A549 (cell line): ENCODE data around the gene THADA. TPM values are rescaled to one million over a fixed set of nuclear protein-coding genes. Genes with fewer than 3 reads are reported as not detected.

Experiments used
- ATAC-seq, 2 experiments: fragments of 200-7000 bp in 1 of 2; fragments of >200 bp in 1 of 2; cut with Nextera tagmentation in 1 of 2; cut with Tn5 transposase in 1 of 2; 3 replicates each; pipeline versions ENCODE4 v1.8.0 to v1.9.1; 2018 to 2020; ENCODE audit warnings: mild to moderate bottlenecking in 1 of 2, moderate library complexity in 1 of 2
- CTCF ChIA-PET: fragments of 300-600 bp; sonication (Branson Sonifier 250); formaldehyde crosslinking; extraction: SDS; loops from one replicate; lab custom pipeline; 2021; ENCODE audit warnings: antibody characterized with exemption, inconsistent platforms; lab: Yijun Ruan, JAX
- POLR2A ChIA-PET: fragments of 350-600 bp; formaldehyde crosslinking; extraction: SDS; loops from one replicate; lab custom pipeline; 2021; ENCODE audit warnings: antibody characterized with exemption, inconsistent platforms; lab: Yijun Ruan, JAX
- DNase-seq, 2 experiments: peaks; one replicate each; pipeline versions ENCODE4 v3.0.0 to v3.0.0-alpha.2; 2011 to 2016; ENCODE audit warnings: low read depth in 1 of 2, low spot score in 1 of 2
- FAIRE-seq: peaks from 2 replicates; lab custom pipeline; 2011; peaks lifted over from hg19 to GRCh38; lab: Jason Lieb, UNC
- H3K27ac ChIP-seq, 2 experiments: fragments of >200 bp; sonication (Bioruptor Twin); formaldehyde crosslinking; 3 replicates each; pipeline ENCODE4 v1.5.1; 2016 to 2017
- H3K4me1 ChIP-seq: fragments of >200 bp; sonication (Bioruptor Twin); formaldehyde crosslinking; 3 replicates; pipeline ENCODE4 v1.6.1; 2016
- H3K4me2 ChIP-seq: fragments of >200 bp; sonication (Bioruptor Twin); formaldehyde crosslinking; 3 replicates; pipeline ENCODE4 v1.6.1; 2016
- H3K4me3 ChIP-seq: fragments of >200 bp; sonication (Bioruptor Twin); formaldehyde crosslinking; 3 replicates; pipeline ENCODE4 v1.5.1; 2016
- H3K9me3 ChIP-seq: fragments of >200 bp; sonication (Bioruptor Twin); formaldehyde crosslinking; 3 replicates; pipeline ENCODE4 v1.6.1; 2016
- CBX2 ChIP-seq: fragments of 200-600 bp; sonication (generic); IDR thresholded peaks from 2 replicates; pipeline ENCODE4 v1.6.1; 2016; ENCODE audit warnings: low read depth, mild to moderate bottlenecking, borderline replicate concordance
- CBX8 ChIP-seq: fragments of 200-600 bp; sonication (generic); IDR thresholded peaks from 2 replicates; pipeline ENCODE4 v1.6.1; 2016
- CHD4 ChIP-seq: fragments of 200-600 bp; sonication (generic); IDR thresholded peaks from 2 replicates; pipeline ENCODE4 v1.6.1; 2016; ENCODE audit warnings: antibody characterized with exemption, mild to moderate bottlenecking, borderline replicate concordance
- EHF ChIP-seq: fragments of 250-450 bp; sonication (Bioruptor Pico); IDR thresholded peaks from 2 replicates; pipeline ENCODE4 v1.5.0; 2020; ENCODE audit warnings: mild to moderate bottlenecking
- EHMT2 ChIP-seq: fragments of 200-600 bp; sonication (generic); IDR thresholded peaks from 2 replicates; pipeline ENCODE4 v1.6.1; 2016; ENCODE audit warnings: antibody characterized with exemption, low read depth, mild to moderate bottlenecking, moderate library complexity
- FOSB ChIP-seq: fragments of 250-450 bp; sonication (Bioruptor Pico); IDR thresholded peaks from 2 replicates; pipeline ENCODE4 v1.5.0; 2020; ENCODE audit warnings: mild to moderate bottlenecking, moderate library complexity
- FOXS1 ChIP-seq: fragments of 250-450 bp; sonication (Bioruptor Pico); IDR thresholded peaks from 2 replicates; pipeline ENCODE4 v1.5.0; 2020; ENCODE audit warnings: mild to moderate bottlenecking, moderate library complexity
- GATA3 ChIP-seq: IDR thresholded peaks from 2 replicates; pipeline ENCODE4 v1.6.1; 2012; ENCODE audit warnings: borderline replicate concordance
- HOXB13 ChIP-seq: fragments of 250-450 bp; sonication (Bioruptor Pico); IDR thresholded peaks from 2 replicates; pipeline ENCODE4 v1.5.0; 2020; ENCODE audit warnings: low read depth, mild to moderate bottlenecking, moderate library complexity
- KDM1A ChIP-seq: fragments of 200-600 bp; sonication (generic); IDR thresholded peaks from 2 replicates; pipeline ENCODE4 v1.6.1; 2016; ENCODE audit warnings: low read depth, mild to moderate bottlenecking
- MAZ ChIP-seq: fragments of 150-350 bp; IDR thresholded peaks from 2 replicates; pipeline ENCODE4 v1.6.1; 2014; ENCODE audit warnings: antibody characterized with exemption, low read depth, low read length, borderline replicate concordance
- MYC ChIP-seq: IDR thresholded peaks from 2 replicates; pipeline ENCODE4 v1.6.1; 2012; ENCODE audit warnings: mild to moderate bottlenecking, inconsistent platforms, low read length, improper control_type of control experiment, borderline replicate concordance
- NPAS2 ChIP-seq: fragments of 250-450 bp; sonication (Bioruptor Pico); IDR thresholded peaks from 2 replicates; pipeline ENCODE4 v1.8.0; 2022; ENCODE audit warnings: mild to moderate bottlenecking, moderate library complexity, borderline replicate concordance
- NR3C1 ChIP-seq: fragments of >200 bp; sonication (Bioruptor Twin); formaldehyde crosslinking; IDR thresholded peaks from 3 replicates; pipeline ENCODE4 v1.6.1; 2017
- POLR2A ChIP-seq: IDR thresholded peaks from 2 replicates; pipeline ENCODE4 v1.6.1; 2012; ENCODE audit warnings: mild to moderate bottlenecking, low read length
- RAD21 ChIP-seq, 2 experiments: fragments of >200 bp in 1 of 2; sonication (Bioruptor Twin) in 1 of 2; formaldehyde crosslinking in 1 of 2; IDR thresholded peaks in 1 of 2; conservative IDR thresholded peaks in 1 of 2; 2 replicates in 1 of 2; 3 replicates in 1 of 2; pipeline ENCODE4 v1.6.1; 2012 to 2018; ENCODE audit warnings: inconsistent platforms in 1 of 2
- RARB ChIP-seq: fragments of 250-450 bp; sonication (Bioruptor Pico); IDR thresholded peaks from 2 replicates; pipeline ENCODE4 v1.8.0; 2021; ENCODE audit warnings: mild to moderate bottlenecking, moderate library complexity
- RFX5 ChIP-seq: fragments of 450-650 bp; IDR thresholded peaks from 2 replicates; pipeline ENCODE4 v1.7.1; 2014; ENCODE audit warnings: antibody characterized with exemption, mild to moderate bottlenecking, moderate library complexity
- RNF2 ChIP-seq: fragments of 200-600 bp; sonication (generic); IDR thresholded peaks from 2 replicates; pipeline ENCODE4 v1.6.1; 2016; ENCODE audit warnings: low read depth, mild to moderate bottlenecking, antibody characterized with exemption, moderate library complexity, borderline replicate concordance
- TFCP2L1 ChIP-seq: fragments of 250-450 bp; sonication (Bioruptor Pico); IDR thresholded peaks from 2 replicates; pipeline ENCODE4 v1.5.0; 2021; ENCODE audit warnings: mild to moderate bottlenecking
- ZSCAN20 ChIP-seq: fragments of 250-450 bp; sonication (Bioruptor Pico); IDR thresholded peaks from 2 replicates; pipeline ENCODE4 v1.8.0; 2022; ENCODE audit warnings: mild to moderate bottlenecking, moderate library complexity
- WGBS: methylation state at CpG from one replicate; pipeline ENCODE4 v1.1.6; 2017; ENCODE audit errors: missing lambda C conversion rate; 5-methylcytosine and 5-hydroxymethylcytosine counted together
- polyA plus RNA-seq, 4 experiments: library from polyadenylated mRNA; depleted of rRNA in 3 of 4; stranded (reverse); fragments of >200 nt; fragmentation: RNase III in 1 of 4; extraction: RNeasy Plus Mini Kit Qiagen cat#74134 plus additional on column Dnase treatment in 1 of 4; gene quantifications; 2 replicates in 3 of 4; 3 replicates in 1 of 4; pipeline ENCODE4 v1.2.3, GENCODE V29; 2011 to 2017
- TF ChIP-seq, protein P1 (sequence below): IDR thresholded peaks from 2 replicates; pipeline ENCODE4 v1.6.1; 2012
- TF ChIP-seq, protein P2 (sequence below): fragments of 200-600 bp; sonication (generic); IDR thresholded peaks from 2 replicates; pipeline ENCODE4 v1.6.1; 2016; ENCODE audit warnings: antibody characterized with exemption, mild to moderate bottlenecking, moderate library complexity
- TF ChIP-seq, protein P3 (sequence below): fragments of >200 bp; sonication (Bioruptor Twin); formaldehyde crosslinking; IDR thresholded peaks from 2 replicates; pipeline ENCODE4 v1.6.1; 2016
- TF ChIP-seq, protein P4 (sequence below): fragments of 250-450 bp; sonication (Bioruptor Pico); IDR thresholded peaks from 2 replicates; pipeline ENCODE4 v1.5.0; 2021; ENCODE audit warnings: mild to moderate bottlenecking, moderate library complexity, borderline replicate concordance

THADA gene
- polyA plus RNA-seq, 2 of the 4 experiments (the other 2 are of a cell fraction): 21.8 to 37.9 TPM

DNA sequence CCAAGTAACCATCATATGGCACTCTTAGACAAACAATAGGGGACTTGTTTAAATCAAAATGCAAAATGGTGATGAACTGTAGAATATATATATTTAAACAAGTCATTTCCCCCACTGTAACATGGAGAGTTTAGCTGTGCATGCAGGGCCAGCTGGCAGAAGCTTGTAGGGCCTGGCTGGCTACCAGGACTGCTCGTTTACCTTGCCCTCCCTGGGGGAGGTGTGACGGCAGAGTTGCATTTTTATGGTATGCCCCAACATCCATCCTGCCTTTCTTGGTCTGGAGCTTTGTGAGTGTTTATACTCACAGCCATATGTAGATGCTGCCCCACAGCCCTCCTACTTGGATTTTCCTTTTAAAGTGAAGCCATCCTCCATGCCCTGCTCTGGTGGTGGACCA is 267.7 kb downstream of the THADA start:
- ATAC-seq (no peak), DNase-seq (no peak), FAIRE-seq (no peak)
- Histone ChIP-seq H3K4me2 (no peak overlapping the region), H3K27ac (no peak overlapping the region), H3K4me3 (no peak overlapping the region), H3K4me1 (no peaks in the 10 kb centered on the region), H3K9me3 (no peaks in the 10 kb centered on the region)
- ChIA-PET CTCF (interaction anchor here (0.9 to 3.2 kb wide), 2 partner anchors 9 to 13 kb away, joined by 4 to 13 read pairs; no protein-coding TSS in a partner anchor), POLR2A (no interaction called here)
- TF ChIP-seq KDM1A (no peak), CBX8 (no peak), CBX2 (no peak), RAD21 (conservative IDR thresholded peaks at IDR 0.05 in 1 of 2, IDR thresholded peaks at IDR 0.05 in 1 of 2) (no peak), CHD4 (no peak), EHMT2 (no peak), FOXS1 (CRISPR knock-in tag) (no peak), ZSCAN20 (CRISPR knock-in tag) (no peak), RARB (no peak), HOXB13 (no peak), RNF2 (no peak)
- TF ChIP-seq, protein P1, sequence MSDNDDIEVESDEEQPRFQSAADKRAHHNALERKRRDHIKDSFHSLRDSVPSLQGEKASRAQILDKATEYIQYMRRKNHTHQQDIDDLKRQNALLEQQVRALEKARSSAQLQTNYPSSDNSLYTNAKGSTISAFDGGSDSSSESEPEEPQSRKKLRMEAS: no peak
- TF ChIP-seq, protein P2, sequence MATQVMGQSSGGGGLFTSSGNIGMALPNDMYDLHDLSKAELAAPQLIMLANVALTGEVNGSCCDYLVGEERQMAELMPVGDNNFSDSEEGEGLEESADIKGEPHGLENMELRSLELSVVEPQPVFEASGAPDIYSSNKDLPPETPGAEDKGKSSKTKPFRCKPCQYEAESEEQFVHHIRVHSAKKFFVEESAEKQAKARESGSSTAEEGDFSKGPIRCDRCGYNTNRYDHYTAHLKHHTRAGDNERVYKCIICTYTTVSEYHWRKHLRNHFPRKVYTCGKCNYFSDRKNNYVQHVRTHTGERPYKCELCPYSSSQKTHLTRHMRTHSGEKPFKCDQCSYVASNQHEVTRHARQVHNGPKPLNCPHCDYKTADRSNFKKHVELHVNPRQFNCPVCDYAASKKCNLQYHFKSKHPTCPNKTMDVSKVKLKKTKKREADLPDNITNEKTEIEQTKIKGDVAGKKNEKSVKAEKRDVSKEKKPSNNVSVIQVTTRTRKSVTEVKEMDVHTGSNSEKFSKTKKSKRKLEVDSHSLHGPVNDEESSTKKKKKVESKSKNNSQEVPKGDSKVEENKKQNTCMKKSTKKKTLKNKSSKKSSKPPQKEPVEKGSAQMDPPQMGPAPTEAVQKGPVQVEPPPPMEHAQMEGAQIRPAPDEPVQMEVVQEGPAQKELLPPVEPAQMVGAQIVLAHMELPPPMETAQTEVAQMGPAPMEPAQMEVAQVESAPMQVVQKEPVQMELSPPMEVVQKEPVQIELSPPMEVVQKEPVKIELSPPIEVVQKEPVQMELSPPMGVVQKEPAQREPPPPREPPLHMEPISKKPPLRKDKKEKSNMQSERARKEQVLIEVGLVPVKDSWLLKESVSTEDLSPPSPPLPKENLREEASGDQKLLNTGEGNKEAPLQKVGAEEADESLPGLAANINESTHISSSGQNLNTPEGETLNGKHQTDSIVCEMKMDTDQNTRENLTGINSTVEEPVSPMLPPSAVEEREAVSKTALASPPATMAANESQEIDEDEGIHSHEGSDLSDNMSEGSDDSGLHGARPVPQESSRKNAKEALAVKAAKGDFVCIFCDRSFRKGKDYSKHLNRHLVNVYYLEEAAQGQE: no peak
- WGBS: 78% methylated on average over 2 of the region's 2 CpGs

DNA sequence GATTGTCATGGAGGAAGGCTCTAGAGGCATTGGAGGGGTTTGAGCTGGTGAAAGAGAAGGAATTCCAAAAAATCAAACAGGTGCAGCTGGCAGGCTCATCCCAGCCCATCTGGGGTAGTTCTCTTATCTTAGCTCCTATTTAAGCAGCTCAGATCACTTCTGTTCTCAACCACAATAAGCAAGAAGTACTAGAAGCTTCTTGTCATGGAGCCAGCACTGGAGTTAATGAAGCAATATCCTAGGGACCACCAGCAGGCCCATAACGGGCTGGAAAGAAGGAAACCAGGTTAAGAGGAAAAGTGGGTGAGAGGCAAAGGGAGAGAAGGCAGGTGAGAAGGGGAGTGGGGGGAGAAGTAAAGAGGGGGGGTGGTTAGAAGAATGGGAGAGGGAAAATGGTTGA is 268.7 kb downstream of the THADA start:
- ChIA-PET POLR2A (interaction anchor here (0.6 kb wide), 1 partner anchor 103 kb away, joined by 4 read pairs; no protein-coding TSS in a partner anchor), CTCF (interaction anchor here (0.7 to 3.2 kb wide), 8 partner anchors 10 to 380 kb away, joined by 3 to 13 read pairs (median 4); no protein-coding TSS in a partner anchor)
- WGBS: 69% methylated on average over 1 of the region's 1 CpG
- ATAC-seq (no peak), FAIRE-seq (no peak), DNase-seq (no peak)
- Histone ChIP-seq H3K4me3 (no peak overlapping the region), H3K4me2 (no peak overlapping the region), H3K4me1 (no peaks in the 10 kb centered on the region), H3K27ac (no peak overlapping the region), H3K9me3 (no peaks in the 10 kb centered on the region)
- TF ChIP-seq, protein P3, sequence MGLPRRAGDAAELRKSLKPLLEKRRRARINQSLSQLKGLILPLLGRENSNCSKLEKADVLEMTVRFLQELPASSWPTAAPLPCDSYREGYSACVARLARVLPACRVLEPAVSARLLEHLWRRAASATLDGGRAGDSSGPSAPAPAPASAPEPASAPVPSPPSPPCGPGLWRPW: no peak
- no peak for TF ChIP-seq RFX5
- TF ChIP-seq, protein P4, sequence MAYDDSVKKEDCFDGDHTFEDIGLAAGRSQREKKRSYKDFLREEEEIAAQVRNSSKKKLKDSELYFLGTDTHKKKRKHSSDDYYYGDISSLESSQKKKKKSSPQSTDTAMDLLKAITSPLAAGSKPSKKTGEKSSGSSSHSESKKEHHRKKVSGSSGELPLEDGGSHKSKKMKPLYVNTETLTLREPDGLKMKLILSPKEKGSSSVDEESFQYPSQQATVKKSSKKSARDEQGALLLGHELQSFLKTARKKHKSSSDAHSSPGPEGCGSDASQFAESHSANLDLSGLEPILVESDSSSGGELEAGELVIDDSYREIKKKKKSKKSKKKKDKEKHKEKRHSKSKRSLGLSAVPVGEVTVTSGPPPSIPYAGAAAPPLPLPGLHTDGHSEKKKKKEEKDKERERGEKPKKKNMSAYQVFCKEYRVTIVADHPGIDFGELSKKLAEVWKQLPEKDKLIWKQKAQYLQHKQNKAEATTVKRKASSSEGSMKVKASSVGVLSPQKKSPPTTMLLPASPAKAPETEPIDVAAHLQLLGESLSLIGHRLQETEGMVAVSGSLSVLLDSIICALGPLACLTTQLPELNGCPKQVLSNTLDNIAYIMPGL (CRISPR knock-in tag): no peak
- no peak for TF ChIP-seq NR3C1
- no peak for TF ChIP-seq NPAS2
- TF ChIP-seq MAZ: no peak
- no peak for TF ChIP-seq FOSB (CRISPR knock-in tag)
- no peak for TF ChIP-seq EHMT2
- TF ChIP-seq EHF: no peak
- no peak for TF ChIP-seq GATA3
- TF ChIP-seq TFCP2L1: no peak
- TF ChIP-seq POLR2A: no peak
- no peak for TF ChIP-seq MYC
